GM21528 (cell line): Measurements from ENCODE around the gene SH3BP1.

Source experiments
- ATAC-seq: cut with Tn5 transposase; IDR thresholded peaks from one replicate; pipeline ENCODE4 v1.9.1; 2021; ENCODE audit warnings: mild to moderate bottlenecking, moderate library complexity; ENCODE audit not compliant: unreplicated experiment, low FRiP score

The SH3BP1 gene

GRCh38 chr22:37701141-37701786 is 61.8 kb downstream of the SH3BP1 start:
- ATAC-seq: no peak

- ATAC-seq: no peak
Observed at GRCh38 chr22:37703906-37704305, 64.4 kb downstream of the SH3BP1 start.

GRCh38 chr22:37704645-37705044 is 65.2 kb downstream of the SH3BP1 start:
- no peak for ATAC-seq

- no peak for ATAC-seq
Observed at GRCh38 chr22:37705205-37705604, 65.7 kb downstream of the SH3BP1 start.
